Measurements from ENCODE around the gene SPEF1.

Gene SPEF1

DNA sequence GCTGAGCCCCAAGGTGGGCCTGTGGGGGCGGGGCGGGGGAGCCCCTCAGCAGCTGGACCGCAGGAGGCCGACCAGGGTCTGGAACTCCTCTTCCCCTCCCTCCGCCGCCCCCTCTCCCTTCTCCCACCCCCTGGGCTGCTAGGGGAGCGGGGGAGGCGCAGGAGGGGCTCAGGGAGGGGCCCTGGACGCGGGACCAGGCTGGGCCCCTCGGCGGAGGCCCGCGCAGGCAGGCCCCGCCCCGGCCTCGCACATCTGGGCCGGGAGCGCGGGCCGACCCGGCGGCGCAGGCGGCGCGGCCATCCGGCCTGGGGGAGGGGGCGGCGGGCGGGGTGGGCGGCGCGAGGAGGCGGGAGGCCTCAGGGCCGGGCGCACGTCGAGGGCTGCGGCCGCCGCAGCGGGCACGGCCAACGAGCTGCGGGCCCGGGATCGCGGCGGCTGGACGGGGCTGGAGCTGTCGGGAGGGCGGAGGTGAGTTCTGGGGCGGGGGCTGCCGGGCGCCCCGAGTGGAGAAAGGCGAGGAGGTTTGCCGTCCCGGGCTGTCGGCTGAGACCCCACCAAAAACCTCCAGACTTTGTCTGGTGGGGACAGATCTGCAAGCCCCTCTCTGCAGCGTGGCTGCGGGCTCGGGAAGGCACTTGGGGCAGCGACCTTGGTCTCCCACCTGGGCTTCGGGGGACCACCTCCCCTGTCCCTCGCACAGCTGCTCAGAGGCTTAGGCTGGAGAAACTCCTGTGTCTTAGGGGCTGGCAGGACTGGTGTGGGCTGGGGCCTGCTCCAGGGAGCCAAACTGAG, 48.7 kb downstream of the SPEF1 start, which contains the start of gene HSPA12B:
Gene HSPA12B, plus strand, starts transcription at position 359 of the 792 bp plus-strand sequence. CDS start 5,990 bp downstream, outside the sequence.
- peaks cover 51% of the 10 kb centered on the region for H3K27me3 Mint-ChIP-seq
- no peak for DNase-seq
- H3K4me1 Mint-ChIP-seq (ENCODE audit: low read depth) = no peaks in the 10 kb centered on the region
- no peak within 1 kb of the TSS for H3K27ac Mint-ChIP-seq
- H3K9me3 Mint-ChIP-seq = no peaks in the 10 kb centered on the region
- H3K4me3 Mint-ChIP-seq = no peak within 1 kb of the TSS
- no peaks in the 10 kb centered on the region for H3K36me3 Mint-ChIP-seq (ENCODE audit: low read depth)

DNA sequence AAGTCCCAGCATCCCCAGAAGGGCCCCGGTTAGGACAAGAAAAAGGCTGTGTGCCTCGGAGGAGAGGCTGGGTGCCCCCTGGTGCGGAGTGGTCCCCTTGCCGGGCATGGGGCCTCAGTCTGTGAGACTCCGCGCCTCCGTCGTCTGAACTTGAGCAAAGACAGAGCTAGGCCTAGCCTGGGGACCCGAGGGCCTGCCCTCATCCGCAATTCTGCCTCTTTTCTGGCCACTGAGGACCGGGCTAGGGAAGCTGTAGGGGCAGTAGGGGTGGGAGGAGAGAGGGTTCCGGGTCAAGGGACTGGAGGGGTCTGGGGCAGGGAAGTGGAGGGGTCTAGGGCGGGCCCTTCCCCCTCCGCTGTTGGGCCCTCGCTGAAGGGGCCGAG, 49.3 kb downstream of the SPEF1 start:
- H3K4me1 Mint-ChIP-seq (ENCODE audit: low read depth) = no peaks in the 10 kb centered on the region

DNA sequence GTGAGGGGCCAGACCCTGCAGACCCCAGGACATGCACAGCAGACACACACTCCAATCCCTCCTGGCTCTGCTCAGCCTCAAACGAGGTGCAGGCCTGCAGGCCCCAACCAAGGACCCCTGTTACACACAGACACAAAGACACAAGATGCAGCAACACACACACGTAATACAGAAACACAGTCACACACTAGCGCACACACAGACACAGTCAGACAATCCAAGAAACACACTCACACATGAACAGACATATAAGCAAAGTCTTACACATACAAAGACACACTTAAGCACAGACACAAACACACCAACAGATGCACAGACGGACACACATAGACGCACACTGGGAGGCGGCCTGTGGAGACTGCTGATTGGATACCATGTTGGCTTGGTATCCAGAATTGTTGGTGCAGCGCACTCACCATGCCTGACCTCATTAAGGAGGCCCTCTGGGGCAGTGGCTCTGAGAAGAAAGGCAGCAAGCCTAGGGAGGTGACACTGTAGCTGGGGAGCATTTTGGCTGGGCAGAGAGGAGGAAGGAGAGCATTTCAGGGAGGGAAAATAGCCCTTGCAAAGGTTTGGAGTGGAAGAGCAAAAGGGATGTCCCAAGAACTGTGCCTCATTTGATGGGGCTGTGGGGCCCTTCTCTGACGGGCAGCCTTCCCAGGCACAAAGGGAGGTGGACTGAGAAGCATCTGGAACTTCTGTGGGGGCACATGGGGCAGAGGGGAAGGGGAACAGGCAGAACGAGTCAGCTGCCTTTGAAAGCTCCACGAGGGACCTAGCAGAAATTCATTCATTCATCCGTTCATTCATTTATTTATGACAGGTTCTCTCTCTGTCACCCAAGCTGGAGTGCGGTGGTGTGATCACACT, 50.2 kb downstream of the SPEF1 start:
- Mint-ChIP-seq H3K4me3 (no peak overlapping the region), H3K27ac (no peak overlapping the region)

More for the DNA sequence above, 49.3 kb downstream of the SPEF1 start:
- Mint-ChIP-seq H3K27me3 (peaks cover 57% of the 10 kb centered on the region), H3K27ac (no peak overlapping the region), H3K36me3 (ENCODE audit: low read depth) (no peaks in the 10 kb centered on the region), H3K4me3 (no peak overlapping the region), H3K9me3 (no peaks in the 10 kb centered on the region)
- DNase-seq = no peak

DNA sequence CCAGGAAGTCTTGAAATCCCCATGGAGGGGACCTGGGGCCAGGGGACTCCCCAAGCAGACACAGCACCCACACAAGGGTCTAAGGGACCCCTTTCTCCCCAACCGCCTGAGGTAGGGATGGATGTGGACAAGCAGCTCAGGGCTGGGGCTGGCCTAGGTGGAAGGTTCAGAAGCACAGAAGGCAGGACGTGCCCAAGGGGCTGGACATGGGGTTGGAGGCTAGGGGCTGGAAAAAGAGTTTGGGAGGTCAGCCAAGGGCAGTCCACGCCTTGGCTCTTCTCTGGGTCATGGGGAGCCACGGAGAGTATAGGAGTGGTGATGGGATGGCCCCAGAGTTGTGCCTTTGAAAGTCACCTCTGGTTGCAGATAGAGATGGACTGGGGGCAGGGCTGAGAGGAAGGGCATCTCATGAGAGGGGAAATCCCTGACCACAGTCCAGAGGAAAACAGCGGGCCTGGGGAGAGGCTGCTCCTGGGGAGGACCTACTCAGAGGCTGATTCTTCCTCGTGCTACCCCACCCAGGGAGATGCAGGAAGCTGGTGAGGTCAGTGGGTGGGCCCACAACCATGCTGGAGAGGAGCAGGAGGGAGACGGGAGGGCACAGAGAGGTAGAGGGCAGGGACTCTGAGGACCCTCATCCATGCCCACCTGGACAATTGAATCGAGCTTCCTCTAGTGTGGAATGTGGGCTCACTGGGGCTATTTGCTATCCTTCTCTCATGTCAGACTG, 51.3 kb downstream of the SPEF1 start:
- DNase-seq = no peak
- Mint-ChIP-seq H3K4me3 (no peak overlapping the region), H3K27ac (no peak overlapping the region), H3K9me3 (no peaks in the 10 kb centered on the region), H3K36me3 (ENCODE audit: low read depth) (no peaks in the 10 kb centered on the region), H3K4me1 (ENCODE audit: low read depth) (no peaks in the 10 kb centered on the region), H3K27me3 (peaks cover 63% of the 10 kb centered on the region)

More for the DNA sequence above, 50.2 kb downstream of the SPEF1 start:
- no peaks in the 10 kb centered on the region for H3K36me3 Mint-ChIP-seq (ENCODE audit: low read depth)
- H3K27me3 Mint-ChIP-seq = peaks cover 59% of the 10 kb centered on the region
- H3K4me1 Mint-ChIP-seq (ENCODE audit: low read depth) = no peaks in the 10 kb centered on the region
- H3K9me3 Mint-ChIP-seq = no peaks in the 10 kb centered on the region
- no peak for DNase-seq

DNA sequence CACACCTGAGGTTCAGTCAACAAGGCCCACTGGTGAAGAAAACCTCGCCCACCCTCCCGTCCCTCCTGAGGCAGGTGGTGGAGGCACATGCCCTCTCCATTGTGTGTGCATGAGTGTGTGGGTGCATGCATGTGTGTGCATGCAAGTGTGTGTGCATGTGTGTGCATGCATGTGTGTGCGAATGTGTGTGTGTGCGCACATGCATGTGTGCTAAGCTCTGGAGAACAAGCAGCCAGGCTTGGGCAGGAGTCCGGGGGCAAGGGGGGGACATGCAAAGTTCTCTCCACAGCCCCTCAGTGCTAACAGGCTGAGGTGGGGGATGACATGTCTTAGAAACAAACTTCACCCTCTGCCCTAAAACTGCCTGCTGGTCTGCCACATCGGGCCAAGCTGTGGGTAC, 51.9 kb downstream of the SPEF1 start:
- Mint-ChIP-seq H3K27ac (no peak overlapping the region), H3K27me3 (peaks cover 68% of the 10 kb centered on the region), H3K4me3 (no peak overlapping the region), H3K4me1 (ENCODE audit: low read depth) (no peaks in the 10 kb centered on the region), H3K36me3 (ENCODE audit: low read depth) (no peaks in the 10 kb centered on the region), H3K9me3 (no peaks in the 10 kb centered on the region)
- DNase-seq = no peak

DNA sequence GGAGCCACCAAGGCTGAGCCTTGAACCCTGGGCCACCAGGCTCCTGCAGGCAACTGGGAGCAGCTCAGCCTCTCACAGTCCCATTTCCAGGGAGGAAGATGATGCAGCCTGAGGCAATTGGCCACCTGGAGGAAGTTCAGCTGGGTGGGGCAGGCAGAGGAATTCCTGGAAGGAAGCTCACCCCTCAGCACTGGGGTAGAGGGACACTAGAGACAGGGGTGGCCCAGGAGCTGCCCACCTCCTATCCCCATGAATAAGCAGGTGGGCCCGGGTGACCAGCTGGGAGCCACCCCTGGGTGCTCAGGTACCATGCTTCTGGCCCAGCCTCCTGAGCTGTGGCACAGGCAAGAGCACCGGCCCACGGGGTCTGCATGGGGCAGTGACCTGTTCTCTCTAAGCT, 52.4 kb downstream of the SPEF1 start:
- no peaks in the 10 kb centered on the region for H3K4me1 Mint-ChIP-seq (ENCODE audit: low read depth)
- no peak overlapping the region for H3K4me3 Mint-ChIP-seq
- no peaks in the 10 kb centered on the region for H3K36me3 Mint-ChIP-seq (ENCODE audit: low read depth)
- DNase-seq = no peak
- no peak overlapping the region for H3K27ac Mint-ChIP-seq
- H3K27me3 Mint-ChIP-seq = peaks cover 68% of the 10 kb centered on the region
- no peaks in the 10 kb centered on the region for H3K9me3 Mint-ChIP-seq

DNA sequence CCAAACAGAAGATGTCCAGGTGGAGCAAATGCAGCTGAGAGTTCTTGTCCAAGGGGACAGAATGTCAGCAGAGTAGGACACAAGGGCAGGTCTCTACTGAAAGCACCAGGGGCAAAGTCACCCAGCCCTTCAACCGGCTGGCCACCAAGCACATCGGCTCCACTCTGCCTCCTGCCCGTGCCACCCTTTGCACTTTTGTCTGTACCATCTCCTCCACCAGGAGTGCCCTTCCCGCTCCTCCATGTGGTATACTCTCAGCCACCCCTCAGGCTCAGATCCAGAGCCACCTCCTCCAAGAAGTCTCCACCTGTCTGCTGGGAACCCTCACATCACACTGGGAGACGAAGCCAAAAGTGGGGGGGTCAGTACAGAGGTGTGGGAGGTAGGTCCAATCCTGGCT, 52.9 kb downstream of the SPEF1 start:
- H3K36me3 Mint-ChIP-seq (ENCODE audit: low read depth) = no peaks in the 10 kb centered on the region
- no peak for DNase-seq
- no peaks in the 10 kb centered on the region for H3K9me3 Mint-ChIP-seq
- peaks cover 64% of the 10 kb centered on the region for H3K27me3 Mint-ChIP-seq
- no peak overlapping the region for H3K27ac Mint-ChIP-seq
- no peaks in the 10 kb centered on the region for H3K4me1 Mint-ChIP-seq (ENCODE audit: low read depth)
- no peak overlapping the region for H3K4me3 Mint-ChIP-seq

All from activated T-cell treated with anti-CD3 and anti-CD28 coated beads, Interleukin-2, amount 50 U/mL, for 24 hours (primary cell).